ENCODE results near the gene TBC1D3G. TPM values are rescaled to one million over a fixed set of nuclear protein-coding genes. Genes with fewer than 3 reads are reported as not detected.

The TBC1D3G gene
- total and polyA plus RNA-seq, 4 donors, result 0.75 TPM; not detected in 3

Other genes starting within 250 kb of the TBC1D3G start
- 10 to 100 TPM in 1 of 2 donors, 1 to 10 TPM in 1; 6.6 to 17.9 TPM for gene CCL3, start 233.7 kb upstream of the TBC1D3G start, total RNA-seq
- 10 to 100 TPM in 1 of 2 donors, 1 to 10 TPM in 1; 4.0 to 38.3 TPM for gene CCL3, start 233.7 kb upstream of the TBC1D3G start, polyA plus RNA-seq
- gene CCL4, start 220.1 kb upstream of the TBC1D3G start, total RNA-seq, result 10 to 100 TPM in 1 of 2 donors, 1 to 10 TPM in 1; 6.4 to 12.5 TPM
- gene CCL4, start 220.1 kb upstream of the TBC1D3G start, polyA plus RNA-seq, result 10 to 100 TPM in 1 of 2 donors, 1 to 10 TPM in 1; 1.9 to 13.5 TPM
- 10 to 100 TPM in 1 of 2 donors, 1 to 10 TPM in 1; 5.0 to 13.8 TPM for gene TBC1D3B, start 147.2 kb upstream of the TBC1D3G start, total RNA-seq
- gene TBC1D3B, start 147.2 kb upstream of the TBC1D3G start, polyA plus RNA-seq, result 1 to 10 TPM in 1 of 2 donors, not detected in 1; 5.1 TPM
- gene CCL3L1, start 127.1 kb upstream of the TBC1D3G start, total RNA-seq, result 1 to 10 TPM in 1 of 2 donors, not detected in 1; 1.3 TPM
- gene CCL3L1, start 127.1 kb upstream of the TBC1D3G start, polyA plus RNA-seq, result under 1 TPM in 1 of 2 donors, not detected in 1; 0.63 TPM
- 1 to 10 TPM in 1 of 2 donors, under 1 TPM in 1; 0.94 to 1.4 TPM for gene CCL4L2, start 112.8 kb upstream of the TBC1D3G start, total RNA-seq
- gene CCL4L2, start 112.8 kb upstream of the TBC1D3G start, polyA plus RNA-seq, result 1 to 10 TPM in 1 of 2 donors, under 1 TPM in 1; 0.41 to 4.5 TPM
- 1 to 10 TPM in 1 of 2 donors, not detected in 1; 1.1 TPM for gene TBC1D3I, start 59.3 kb upstream of the TBC1D3G start, total RNA-seq
- gene TBC1D3I, start 59.3 kb upstream of the TBC1D3G start, polyA plus RNA-seq, result 1 to 10 TPM in 1 of 2 donors, under 1 TPM in 1; 0.75 to 2.6 TPM
- gene TBC1D3H, start 64.6 kb downstream of the TBC1D3G start, total RNA-seq, result not detected
- 1 to 10 TPM in 1 of 2 donors, not detected in 1; 4.0 TPM for gene TBC1D3H, start 64.6 kb downstream of the TBC1D3G start, polyA plus RNA-seq
- 10 to 100 TPM; 20.2 to 21.8 TPM for gene ZNHIT3, start 162.8 kb downstream of the TBC1D3G start, total RNA-seq
- 10 to 100 TPM; 47.2 to 50.0 TPM for gene ZNHIT3, start 162.8 kb downstream of the TBC1D3G start, polyA plus RNA-seq
- gene MYO19, start 211.0 kb downstream of the TBC1D3G start, total RNA-seq, result 10 to 100 TPM; 37.1 to 57.3 TPM
- gene MYO19, start 211.0 kb downstream of the TBC1D3G start, polyA plus RNA-seq, result 10 to 100 TPM; 13.1 to 27.4 TPM
- gene PIGW, start 211.1 kb downstream of the TBC1D3G start, total RNA-seq, result 1 to 10 TPM; 4.7 to 4.9 TPM
- gene PIGW, start 211.1 kb downstream of the TBC1D3G start, polyA plus RNA-seq, result 1 to 10 TPM; 2.1 to 5.1 TPM
- gene GGNBP2, start 221.0 kb downstream of the TBC1D3G start, total RNA-seq, result 10 to 100 TPM; 73.9 to 80.4 TPM
- gene GGNBP2, start 221.0 kb downstream of the TBC1D3G start, polyA plus RNA-seq, result 10 to 100 TPM; 37.4 to 53.8 TPM

All from aorta (tissue), 4 donors.